Testis (tissue), 3 donors: ENCODE results near the gene MCAT. TPM values are rescaled to one million over a fixed set of nuclear protein-coding genes. Genes with fewer than 3 reads are reported as not detected.
A peak's percentile ranks its signal among the peaks of the same experiment; 100 is the strongest.

ENCODE experiments used
- DNase-seq: peaks from one replicate; pipeline ENCODE4 v3.0.0-alpha.2; 2019
- H3K27ac ChIP-seq, 2 donors: fragments of 200-600 bp; sonication (generic); one replicate each; pipeline ENCODE4 v1.5.1; 2019
- H3K27me3 ChIP-seq: fragments of 200-600 bp; sonication (generic); one replicate; pipeline ENCODE4 v1.5.1; 2019
- H3K36me3 ChIP-seq: fragments of 200-600 bp; sonication (generic); one replicate; pipeline ENCODE4 v1.5.1; 2017; ENCODE audit warnings: low read depth; ENCODE audit errors: missing control alignments
- H3K4me1 ChIP-seq: fragments of 200-600 bp; sonication (generic); one replicate; pipeline ENCODE4 v1.5.1; 2019
- H3K4me3 ChIP-seq, 2 donors: fragments of 200-600 bp; sonication (generic); one replicate each; pipeline ENCODE4 v1.5.1; 2017 to 2019
- H3K9me3 ChIP-seq: fragments of 200-600 bp; sonication (generic); one replicate; pipeline ENCODE4 v1.5.1; 2017
- CTCF ChIP-seq, 3 experiments: fragments of 450-650 bp in 2 of 3; fragments of 200-600 bp in 1 of 3; sonication (generic) in 1 of 3; IDR thresholded peaks; one replicate each; pipeline ENCODE4 v1.5.1; 2016 to 2019; ENCODE audit warnings: antibody characterized with exemption in 3 of 3, mild to moderate bottlenecking in 2 of 3, moderate library complexity in 1 of 3
- POLR2A ChIP-seq: fragments of 450-650 bp; IDR thresholded peaks from one replicate; pipeline ENCODE4 v1.6.1; 2017; ENCODE audit warnings: antibody characterized with exemption, mild to moderate bottlenecking, moderate library complexity
- WGBS, 2 donors: methylation state at CpG; one replicate each; pipeline ENCODE4 v1.1.5; 2018; 5-methylcytosine and 5-hydroxymethylcytosine counted together
- intact Hi-C: fragments of 100-400 bp; cut with DNase I; formaldehyde crosslinking; loops from one replicate; pipeline ENCODE4 v1.15.1; 2023; ENCODE audit warnings: low total_unique reads
- polyA plus RNA-seq: library from polyadenylated mRNA; stranded (reverse); fragments of 350-450 nt; fragmentation: Illumina TruSeq; extraction: RNeasy Lipid Tissue Mini Kit (QIAGEN cat#74804); gene quantifications from one replicate; pipeline ENCODE4 v1.2.3, GENCODE V29; 2014; ENCODE audit warnings: low read depth, low replicate concordance; ENCODE audit not compliant: insufficient read depth
- total RNA-seq, 2 donors: library from RNA; depleted of rRNA; stranded (reverse); fragments of >200 nt; gene quantifications; one replicate each; pipeline ENCODE4 v1.2.3, GENCODE V29; 2016

The MCAT gene
- total and polyA plus RNA-seq, 3 donors from 2014 or later, result 25.4 to 46.5 (median 43.1) TPM

DNA sequence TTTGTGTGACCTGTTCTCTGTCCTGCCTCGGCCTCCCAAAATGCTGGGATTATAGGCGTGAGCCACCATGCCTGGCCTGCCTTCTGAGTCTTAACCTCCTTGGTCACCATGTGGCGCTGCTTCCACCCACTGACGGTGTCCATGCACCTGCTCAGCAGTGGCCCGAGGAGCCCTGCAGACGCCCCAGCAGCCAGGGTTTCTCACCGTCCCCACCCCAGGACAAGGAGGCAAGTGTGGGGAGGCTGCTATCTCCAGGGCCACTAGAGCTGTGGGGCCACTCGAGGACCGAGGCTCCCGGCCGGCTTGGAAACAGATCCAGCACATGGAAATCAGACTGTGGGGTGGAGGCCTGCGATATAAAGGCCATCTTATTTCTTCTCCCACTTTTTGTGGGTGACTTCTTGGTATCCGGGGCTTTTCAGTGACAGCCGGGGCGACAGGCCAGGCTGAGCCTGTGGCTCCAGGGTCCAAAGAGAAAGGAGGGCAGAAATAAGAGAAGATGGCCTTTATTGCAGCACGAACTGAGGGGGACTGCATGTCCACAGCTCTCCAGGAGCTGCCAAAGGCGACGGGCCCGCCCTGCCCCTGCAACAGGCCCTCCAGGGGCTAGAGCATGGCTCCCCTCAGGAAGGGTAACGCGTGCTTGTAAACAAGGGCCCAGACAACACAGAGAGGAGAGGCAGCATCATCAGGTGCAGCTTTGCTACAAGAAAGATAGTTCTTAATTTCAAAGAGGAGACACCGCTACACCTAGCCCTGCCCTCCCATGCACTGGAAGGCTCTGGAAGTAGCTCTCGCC is 23.1 kb upstream of the MCAT start:
- H3K9me3 ChIP-seq, result no peaks in the 10 kb centered on the region
- H3K4me1 ChIP-seq, result peaks cover 12% of the 10 kb centered on the region
- no peak for DNase-seq
- TF ChIP-seq CTCF (IDR thresholded peaks at IDR 0.05) (no peak), POLR2A (no peak)
- intact Hi-C loops, result no loop called here
- H3K27me3 ChIP-seq, result no peaks in the 10 kb centered on the region
- H3K4me3 ChIP-seq, result no peak overlapping the region
- H3K27ac ChIP-seq, result no peak overlapping the region
- WGBS, 2 donors, result 81 to 83% methylated on average over 23 of the region's 23 CpGs
- no peaks in the 10 kb centered on the region for H3K36me3 ChIP-seq

DNA sequence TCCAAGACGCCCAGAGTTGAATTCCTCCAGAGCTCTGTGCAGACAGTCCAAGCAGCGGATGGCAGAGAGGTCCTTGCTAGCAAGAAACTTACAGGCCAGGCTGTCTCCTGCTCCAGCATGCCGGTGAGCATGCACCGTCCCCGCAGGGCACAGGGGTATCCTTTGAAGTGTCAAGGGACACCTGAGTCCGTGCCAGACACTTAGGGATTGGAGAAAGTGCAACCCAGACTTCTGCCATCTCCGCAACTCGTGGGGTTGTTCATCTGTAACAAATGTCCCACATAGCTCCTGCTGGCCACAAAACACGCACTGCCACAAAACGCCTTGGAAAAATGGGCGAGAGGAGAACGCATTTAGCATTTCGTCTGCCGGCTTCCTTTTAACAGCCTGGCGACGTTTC is 21.4 kb upstream of the MCAT start:
- TF ChIP-seq POLR2A (no peak), CTCF (IDR thresholded peaks at IDR 0.05) (no peak)
- Histone ChIP-seq H3K27ac (no peak overlapping the region), H3K27me3 (no peaks in the 10 kb centered on the region), H3K4me3 (no peak overlapping the region), H3K9me3 (no peaks in the 10 kb centered on the region), H3K36me3 (no peaks in the 10 kb centered on the region), H3K4me1 (peaks cover 12% of the 10 kb centered on the region)
- no peak for DNase-seq
- intact Hi-C loops, result no loop called here
- WGBS, 2 donors, result 37 to 42% methylated on average over 16 of the region's 16 CpGs

DNA sequence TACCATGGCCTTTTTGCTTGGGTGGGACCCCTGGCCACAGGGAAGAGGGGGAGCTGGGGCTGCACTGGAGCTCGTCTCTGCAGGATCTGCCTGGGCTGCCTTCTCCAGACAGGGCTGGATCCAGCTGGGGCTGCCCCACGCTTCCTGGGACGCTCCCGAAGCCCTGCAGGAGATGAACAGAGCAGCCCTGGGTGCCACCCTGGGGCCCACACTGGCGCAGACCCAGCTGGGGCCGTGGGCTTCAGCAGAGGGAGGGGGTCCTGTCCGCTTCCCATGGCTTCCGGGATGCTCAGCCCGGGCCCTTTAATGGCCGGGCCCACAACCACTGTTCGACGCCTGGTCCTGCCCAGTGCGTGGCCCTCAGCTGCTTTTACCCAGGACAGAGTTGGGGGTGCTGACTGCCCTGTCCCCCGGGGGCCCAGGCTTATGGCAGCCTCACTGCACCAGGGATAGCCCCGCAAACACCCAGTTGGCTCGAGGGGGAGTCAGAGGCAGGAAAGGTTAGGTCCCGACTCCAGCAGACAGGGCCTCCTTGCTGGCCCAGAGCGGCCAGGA is 20.1 kb upstream of the MCAT start:
- no peak overlapping the region for H3K4me3 ChIP-seq
- no peaks in the 10 kb centered on the region for H3K36me3 ChIP-seq
- H3K4me1 ChIP-seq, result peaks cover 12% of the 10 kb centered on the region
- H3K27ac ChIP-seq, result peak overlapping the region in 1 of 2 donors; percentile 7
- no peaks in the 10 kb centered on the region for H3K9me3 ChIP-seq
- intact Hi-C loops, result no loop called here
- WGBS, 2 donors, result 80 to 83% methylated on average over 2 to 17 of the region's 18 CpGs
- TF ChIP-seq CTCF (IDR thresholded peaks at IDR 0.05) (no peak), POLR2A (no peak)
- H3K27me3 ChIP-seq, result no peaks in the 10 kb centered on the region
- DNase-seq, result no peak

GRCh38 chr22:43162412-43163150 is 19.4 kb upstream of the MCAT start:
- H3K4me1 ChIP-seq, result peaks cover 12% of the 10 kb centered on the region
- 88 to 90% methylated on average over 5 to 24 of the region's 24 CpGs for WGBS, 2 donors
- H3K27ac ChIP-seq, result no peak overlapping the region
- intact Hi-C loops, result no loop called here
- no peaks in the 10 kb centered on the region for H3K27me3 ChIP-seq
- no peak for DNase-seq
- H3K36me3 ChIP-seq, result no peaks in the 10 kb centered on the region
- no peak overlapping the region for H3K4me3 ChIP-seq
- H3K9me3 ChIP-seq, result no peaks in the 10 kb centered on the region
- TF ChIP-seq POLR2A (no peak), CTCF (IDR thresholded peaks at IDR 0.05) (no peak)
